Hematopoietic multipotent progenitor cell treated with erythropoietin and hydrocortisone succinate and interleukin-3 and kit ligand, for 6 days (in vitro differentiated cells): Measurements from ENCODE around the gene WDR90.

Source experiments
- DNase-seq: peaks from one replicate; pipeline ENCODE4 v3.0.0-alpha.2; 2015

WDR90 gene

DNA sequence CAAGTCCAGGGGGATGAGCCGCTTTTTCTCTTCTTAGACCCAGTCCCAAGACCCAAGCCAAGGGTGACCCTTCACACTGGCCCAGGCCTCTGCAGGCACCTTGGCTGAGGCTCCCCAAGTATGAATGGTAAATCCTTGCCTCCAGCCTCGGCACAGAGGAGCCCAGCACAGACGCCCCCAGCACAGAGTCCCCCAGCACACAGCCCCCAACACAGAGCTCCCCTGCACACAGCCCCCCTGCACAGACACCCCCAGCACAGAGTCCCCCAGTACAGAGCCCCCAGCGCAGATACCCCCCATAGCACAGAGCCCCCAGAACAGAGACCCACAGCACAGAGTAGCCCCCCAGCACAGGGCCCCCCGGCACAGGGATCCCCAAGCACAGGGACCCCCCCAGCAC lies 8.6 kb upstream of the WDR90 start:
- no peak for DNase-seq

DNA sequence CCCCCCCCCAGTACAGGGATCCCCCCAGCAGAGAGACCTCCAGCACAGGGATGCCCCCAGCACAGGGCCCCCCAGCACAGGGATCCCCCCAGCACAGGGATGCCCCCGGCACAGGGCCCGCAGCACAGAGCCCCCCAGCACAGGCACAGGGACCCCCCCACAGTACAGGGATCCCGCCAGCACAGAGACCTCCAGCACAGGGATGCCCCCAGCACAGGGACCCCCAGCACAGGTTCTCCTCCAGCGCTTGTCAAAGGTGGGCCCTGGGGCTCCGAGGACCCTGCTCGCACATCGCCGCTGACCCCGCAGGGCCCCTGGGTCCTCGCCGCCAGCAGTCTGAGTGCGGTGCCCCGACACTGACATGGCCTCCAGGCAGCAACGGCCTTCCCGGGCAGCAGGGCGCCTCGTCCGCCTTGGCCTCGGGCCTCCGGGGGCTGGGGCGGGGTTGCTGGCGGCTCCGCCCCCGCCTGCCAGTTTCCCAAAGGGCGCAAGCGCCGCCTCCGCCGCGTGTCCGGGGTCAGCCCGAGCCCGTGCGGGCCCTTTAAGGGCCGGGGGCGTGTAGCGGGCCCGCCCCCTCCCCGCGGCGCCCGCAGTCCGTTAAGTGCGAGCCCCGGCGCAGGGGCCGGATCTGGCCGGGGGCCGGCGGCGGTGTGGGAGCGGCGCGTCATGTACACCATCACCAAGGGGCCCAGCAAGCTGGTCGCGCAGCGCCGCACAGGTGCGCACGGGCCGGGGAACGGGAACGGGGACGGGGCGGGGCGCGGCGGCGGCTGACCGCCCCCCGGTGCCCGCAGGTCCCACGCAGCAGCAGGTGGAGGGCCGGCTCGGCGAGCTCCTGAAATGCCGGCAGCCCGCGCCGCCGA lies 7.6 kb upstream of the WDR90 start, which contains the start of gene MCRIP2:
TSS of gene MCRIP2 (plus strand) at position 503 of the 863 bp plus-strand sequence. CDS start at position 667, 164 bp downstream.
- DNase-seq: peak; percentile 91

DNA sequence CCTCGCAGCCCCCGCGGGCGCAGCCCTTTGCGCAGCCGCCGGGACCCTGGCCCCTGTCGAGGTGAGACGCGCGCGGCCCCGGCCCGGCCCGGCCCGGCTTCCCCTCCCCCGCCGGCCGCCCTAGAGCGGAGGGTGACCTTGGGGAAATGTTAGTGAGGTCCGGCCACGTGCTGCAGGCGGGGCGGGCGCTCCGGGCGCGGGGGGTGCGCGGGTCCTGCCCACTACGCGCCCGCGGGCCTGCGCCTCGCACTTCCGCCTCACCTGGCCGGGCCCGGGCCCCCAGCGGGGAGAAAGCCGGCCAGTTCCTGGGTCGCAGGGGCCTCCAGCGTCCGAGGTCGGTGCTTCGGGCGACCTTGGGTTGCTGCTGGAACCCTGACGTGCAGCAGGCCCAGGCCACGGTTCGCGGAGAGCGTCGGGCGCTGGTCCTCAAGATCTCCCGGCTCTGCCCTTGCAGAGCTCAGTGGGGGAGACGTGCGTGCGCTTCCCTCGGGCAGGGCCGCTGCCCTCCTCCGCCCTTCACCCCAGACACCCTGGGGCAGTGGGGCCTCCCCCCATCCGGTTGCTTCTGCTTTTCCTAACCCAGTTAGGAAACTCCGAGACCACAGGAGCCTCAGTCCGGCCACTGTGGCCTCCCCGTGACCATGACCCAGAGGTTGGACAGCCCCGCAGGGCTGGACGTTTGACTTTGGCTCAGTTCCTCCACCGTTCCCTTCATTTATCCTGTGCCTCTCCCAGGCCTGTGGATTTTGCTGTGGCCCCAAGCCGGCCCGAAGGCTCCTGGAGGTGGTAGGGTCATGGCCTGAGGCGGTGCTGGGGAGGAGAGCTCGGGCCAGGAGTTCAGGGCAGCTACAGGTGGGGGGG lies 6.7 kb upstream of the WDR90 start:
- DNase-seq: peak; percentile 69

DNA sequence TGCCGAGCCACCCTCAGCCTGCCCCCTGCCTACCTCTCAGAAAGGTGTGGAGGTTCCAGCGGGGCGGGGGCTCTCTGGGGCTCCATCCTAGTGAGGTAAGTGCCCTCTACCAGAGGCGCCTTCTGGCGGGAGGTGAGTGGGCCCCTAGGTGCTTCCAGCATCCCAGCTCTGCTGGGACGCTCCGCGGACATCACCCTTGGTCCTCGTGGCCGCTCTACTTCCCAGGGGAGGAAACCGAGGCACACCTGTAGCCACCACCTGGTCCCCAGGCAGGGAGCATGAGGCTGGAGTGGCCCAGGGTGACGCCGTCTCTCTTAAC lies 6.2 kb upstream of the WDR90 start:
- DNase-seq: no peak

DNA sequence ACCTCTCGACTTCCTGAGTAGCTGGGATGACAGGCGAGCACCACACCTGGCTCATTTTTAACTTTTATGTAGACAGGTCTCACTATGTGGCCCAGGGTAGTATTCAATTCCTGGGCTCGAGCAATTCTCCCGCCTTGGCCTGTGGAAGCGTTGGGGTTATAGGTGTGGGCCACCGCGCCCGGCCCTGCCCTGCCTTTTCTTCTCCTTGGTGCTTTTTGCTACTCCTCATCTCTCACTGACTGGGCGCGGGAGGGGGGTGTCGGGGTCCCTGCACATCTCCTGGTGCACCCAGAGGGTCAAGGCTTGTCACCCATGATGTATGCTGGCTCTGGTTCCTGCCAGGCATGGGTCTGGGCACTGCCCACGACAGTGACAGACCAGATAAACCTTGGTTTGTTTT lies 4.6 kb upstream of the WDR90 start:
- no peak for DNase-seq

DNA sequence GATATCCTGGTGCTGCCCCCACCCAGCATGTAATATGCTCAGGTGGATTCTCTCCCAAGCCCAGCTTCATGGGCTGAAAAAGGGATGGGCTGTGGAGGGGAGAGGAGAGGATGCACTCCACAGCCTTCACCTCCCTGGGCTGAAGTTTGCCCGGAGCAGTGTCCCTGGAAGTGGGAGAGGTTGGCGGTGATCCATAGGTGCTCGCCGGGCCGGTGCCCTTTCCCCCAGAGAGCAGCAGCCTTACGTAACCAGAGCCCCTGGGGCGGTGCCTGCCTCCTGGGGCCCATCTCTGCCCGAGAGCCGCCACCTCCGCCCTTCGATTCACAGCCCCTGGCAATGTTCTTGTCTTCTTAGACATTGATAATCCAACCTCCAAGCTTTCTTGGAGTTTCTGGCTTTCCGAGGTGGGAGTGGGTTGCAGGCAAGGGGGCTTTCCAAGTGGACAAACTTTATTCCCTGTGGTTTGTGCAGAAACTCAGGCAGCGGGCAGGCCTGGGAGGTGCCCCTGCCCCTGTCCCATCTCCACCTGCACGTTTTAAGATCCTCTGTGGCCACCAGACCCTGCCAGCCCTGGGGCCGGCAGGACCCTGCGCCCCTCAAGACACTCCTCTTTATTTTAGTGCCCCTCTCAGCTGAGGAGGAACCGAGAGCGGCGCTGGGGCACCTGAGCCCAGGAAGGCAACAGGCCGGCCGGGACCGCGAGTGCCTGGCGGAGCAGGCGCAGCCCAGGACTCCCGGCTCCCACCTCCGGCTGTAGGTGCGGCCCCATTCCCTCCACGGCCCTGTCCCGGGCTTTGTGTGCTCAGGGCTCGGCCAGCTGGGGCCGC lies 3.1 kb upstream of the WDR90 start:
- no peak for DNase-seq

DNA sequence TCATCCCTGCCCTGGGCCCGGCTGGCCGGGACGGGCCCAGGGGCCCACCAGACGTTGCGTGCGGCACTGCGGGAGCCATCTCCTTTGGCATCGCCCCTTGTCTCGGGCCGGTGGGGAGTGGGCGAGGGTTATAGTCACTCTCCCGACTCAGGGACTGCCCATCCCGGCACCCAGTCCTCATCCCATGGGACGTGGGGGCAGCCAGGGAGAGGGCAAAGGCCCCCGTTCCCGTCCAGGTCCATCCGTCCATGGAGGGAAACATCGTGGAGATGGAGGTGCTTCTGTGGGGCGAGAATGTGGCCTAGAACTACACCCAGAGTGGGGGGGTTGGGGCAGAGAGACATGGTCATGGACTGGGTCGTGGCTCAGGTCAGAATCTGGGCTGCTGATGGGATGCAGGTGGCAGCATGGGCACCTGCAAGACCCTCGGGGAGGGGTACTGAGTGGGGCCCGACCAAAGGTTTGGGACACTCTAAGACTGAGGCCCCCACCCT lies 2.4 kb upstream of the WDR90 start:
- no peak for DNase-seq

DNA sequence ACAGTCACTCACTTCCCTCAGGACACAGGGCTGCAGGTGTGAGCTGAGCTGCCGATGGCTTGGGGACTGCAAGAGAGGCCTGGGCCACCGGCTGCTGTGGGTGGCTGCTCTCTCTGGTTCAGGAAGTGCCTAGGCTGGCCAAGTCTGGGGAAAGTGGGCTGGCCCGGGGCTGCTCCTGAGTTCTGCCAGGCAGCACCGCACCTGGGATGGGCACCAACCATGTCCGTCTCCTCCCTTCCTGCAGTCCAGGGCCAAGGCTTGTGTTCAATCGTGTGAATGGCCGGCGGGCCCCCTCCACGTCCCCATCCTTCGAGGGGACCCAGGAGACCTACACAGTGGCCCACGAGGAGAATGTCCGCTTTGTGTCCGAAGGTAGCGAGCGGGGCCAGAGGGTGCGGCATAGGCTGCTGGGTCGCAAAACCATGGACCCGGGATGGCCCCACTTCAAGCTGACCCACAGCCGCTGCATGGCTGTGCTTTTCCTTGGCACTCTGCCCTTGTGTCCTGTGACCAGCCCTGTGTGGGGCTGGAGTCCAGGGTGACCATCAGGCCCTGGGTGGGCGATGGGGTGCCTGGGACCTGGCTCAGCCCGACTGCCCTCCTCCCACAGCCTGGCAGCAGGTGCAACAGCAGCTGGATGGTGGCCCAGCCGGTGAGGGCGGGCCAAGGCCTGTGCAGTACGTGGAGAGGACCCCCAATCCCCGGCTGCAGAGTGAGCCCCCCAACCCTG lies 1.8 kb upstream of the WDR90 start:
- DNase-seq: no peak

DNA sequence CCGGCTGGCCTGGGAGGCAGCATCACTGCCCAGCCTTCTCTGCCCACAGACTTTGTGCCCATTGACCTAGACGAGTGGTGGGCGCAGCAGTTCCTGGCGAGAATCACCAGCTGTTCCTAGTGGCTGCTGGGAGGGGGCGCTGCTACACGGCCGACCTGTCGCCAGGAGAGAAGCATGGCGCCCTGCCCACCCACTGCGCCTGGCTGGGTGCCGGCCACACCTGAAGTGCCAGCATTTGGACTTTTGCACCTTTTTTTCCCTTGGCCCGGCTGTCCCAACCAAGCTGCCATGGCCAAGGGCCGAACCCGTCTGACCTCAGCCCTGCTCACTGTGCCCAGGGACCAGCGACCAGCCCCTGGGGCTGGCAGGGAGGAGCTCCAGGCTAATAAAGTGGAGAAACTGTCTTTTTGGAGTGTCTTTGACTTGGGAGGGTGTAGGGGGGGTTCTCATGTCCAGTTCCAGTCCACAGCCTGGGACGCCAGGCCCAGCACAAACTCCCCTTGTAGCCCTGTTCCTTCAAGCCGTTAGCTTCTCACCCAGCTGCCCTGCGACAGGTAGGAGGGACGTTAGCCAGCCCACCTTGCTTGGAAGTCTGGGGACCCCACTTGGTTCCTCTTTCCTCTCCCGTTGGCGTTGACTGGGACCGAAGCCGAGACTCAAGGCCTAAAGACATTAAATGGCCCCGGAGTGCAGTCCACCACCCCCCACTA lies 939 bp upstream of the WDR90 start:
- DNase-seq: peak; percentile 78

DNA sequence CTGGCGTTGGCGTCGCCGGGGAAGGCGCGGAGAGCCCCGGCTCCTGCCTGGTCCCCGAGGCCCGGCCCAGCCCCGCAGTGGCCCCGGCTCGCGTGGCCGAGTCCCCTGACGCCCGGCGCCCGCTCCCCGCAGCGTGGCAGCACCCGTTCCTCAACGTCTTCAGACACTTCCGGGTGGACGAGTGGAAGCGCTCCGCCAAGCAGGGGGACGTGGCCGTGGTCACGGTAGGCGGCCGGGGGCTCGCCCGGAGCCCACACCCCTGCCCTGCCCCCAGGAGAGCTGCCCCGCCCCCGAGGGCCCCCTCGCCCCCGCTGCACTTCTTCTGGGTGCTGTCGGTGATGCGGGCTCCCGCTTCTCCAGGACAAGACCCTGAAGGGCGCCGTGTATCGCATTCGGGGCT lies 466 bp downstream of the WDR90 start:
- peak; percentile 60 for DNase-seq

DNA sequence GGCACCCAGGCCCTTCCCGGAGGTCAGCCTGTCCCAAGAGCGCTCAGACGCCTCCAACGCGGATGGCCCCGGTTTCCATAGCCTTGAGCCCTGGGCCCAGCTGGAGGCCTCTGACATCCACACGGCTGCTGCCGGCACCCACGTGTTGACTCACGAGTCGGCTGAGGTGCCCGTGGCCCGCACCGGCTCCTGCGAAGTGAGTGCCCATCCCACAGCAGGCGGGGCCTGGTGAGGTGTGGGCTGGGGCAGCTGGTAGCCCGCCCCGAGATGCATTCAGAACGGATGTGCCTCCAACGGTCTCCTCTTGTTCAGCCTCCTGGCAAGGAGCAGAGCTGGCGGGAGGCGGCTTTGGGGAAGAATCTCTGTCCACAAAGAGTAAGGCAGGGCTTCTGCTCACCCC lies 2.7 kb downstream of the WDR90 start:
- DNase-seq: no peak

DNA sequence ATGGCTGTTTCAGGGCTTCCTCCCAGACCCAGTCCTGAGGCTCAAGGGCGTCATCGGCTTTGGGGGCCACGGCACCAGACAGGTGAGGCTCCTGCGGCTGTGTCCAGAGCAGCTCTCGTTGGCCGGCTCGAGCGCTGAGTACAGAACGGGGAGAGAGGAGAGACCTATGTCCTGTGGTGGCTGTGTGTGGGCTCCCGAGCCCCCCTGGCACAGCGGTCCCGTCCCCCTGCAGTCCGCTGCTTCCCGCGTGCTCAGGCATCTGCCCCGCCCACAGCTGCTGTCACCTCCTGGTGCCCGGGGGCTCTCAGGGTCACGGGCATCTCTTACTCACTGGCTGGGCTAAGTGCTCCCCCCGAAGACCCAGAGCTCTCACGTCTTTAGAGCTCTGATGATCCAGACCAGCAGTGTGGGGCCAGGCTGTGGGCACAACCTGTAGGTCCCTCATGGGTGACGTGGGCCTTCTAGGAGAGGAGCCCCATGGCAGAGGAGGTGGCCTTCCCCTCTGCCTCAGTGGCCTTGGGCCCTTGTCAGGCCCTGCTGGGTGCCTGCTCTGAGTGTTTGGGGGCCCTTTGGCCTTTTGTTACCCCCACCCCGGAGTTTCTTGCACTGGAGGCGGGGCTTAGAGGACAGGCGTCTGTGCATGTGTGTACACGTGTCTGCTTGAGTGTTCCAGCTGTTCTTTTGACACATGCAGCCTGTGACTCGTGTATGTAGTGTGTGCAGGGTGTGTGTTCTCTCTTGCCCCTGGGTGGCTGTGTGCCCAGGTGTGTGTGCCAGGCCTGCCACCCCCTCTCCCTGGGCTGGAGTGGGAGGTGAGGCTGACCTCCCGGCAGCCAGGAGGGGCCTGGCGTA lies 3.5 kb downstream of the WDR90 start:
- no peak for DNase-seq

DNA sequence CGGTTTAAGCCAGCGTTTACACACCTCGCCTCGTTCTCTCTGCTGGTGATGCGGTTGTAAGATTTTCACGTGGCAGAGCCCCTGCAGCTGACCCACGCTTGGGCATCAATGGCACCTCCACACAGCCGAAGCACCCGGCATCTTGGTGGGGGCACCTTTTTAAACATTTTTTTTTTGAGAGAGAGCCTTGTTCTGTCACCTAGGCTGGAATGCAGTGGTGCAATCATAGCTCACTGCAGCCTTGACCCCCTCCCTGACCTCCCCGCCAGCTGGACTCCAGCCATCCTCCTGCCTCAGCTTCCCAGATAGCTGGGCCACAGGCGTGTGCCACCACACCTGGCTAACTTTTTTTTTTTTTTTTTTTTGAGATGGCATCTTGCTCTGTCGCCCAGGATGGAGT lies 4.9 kb downstream of the WDR90 start:
- DNase-seq: no peak

DNA sequence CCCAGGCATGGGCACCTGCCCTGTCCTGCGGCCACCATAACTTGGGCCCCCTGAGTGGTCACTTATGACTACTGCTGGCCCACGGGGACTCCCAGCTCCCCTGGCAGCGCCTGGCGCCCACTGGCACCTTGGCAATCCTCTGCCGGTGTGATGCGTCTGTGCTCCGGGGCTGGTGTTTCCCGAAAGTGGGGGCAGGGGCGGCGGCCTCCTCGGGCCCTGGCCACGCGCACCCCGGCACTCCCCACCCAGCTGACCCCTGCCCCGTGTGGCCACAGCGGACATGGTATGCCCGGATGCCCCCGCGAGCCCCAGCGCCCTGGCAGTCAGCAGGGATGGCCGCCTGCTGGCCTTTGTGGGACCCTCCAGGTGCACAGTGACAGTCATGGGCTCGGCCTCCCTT lies 8.3 kb downstream of the WDR90 start:
- DNase-seq: no peak

DNA sequence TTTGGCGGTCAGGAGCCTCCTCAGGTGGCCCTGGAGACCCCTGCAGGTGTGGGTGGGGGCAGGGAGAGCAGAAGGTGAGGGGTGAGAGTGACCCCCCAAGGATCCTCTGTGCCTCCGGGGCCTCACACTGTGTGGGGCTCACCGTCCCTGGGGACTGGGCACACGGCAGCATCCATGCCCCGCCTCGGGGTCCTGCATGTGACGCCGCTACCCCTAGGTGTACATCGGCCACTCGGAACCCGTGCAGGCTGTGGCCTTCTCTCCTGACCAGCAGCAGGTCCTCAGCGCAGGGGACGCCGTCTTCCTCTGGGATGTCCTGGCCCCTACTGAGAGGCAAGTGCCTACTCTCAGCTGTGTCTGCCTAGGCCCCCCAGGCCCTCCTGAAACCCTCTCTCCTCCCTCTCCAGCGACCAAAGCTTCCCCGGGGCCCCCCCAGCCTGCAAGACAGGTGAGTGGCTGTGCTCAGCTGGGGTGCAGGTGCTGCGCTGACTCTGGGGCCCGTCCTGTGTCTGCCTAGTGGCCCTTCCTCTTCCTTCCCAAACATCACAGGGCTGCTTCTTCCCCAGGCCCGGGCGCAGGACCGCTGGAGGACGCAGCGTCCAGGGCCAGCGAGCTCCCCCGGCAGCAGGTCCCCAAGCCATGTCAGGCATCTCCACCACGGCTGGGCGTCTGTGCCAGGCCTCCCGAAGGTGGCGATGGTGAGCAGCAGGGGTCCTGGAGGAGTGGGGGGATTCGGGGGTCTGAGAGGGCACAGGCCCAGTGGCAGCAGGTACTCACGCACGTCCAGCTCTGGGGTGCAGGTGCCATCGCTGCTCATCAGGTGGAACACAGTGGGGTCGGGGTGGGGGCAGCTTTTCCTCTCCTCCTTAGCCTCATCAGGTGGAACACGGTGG lies 9.8 kb downstream of the WDR90 start:
- DNase-seq: no peak

DNA sequence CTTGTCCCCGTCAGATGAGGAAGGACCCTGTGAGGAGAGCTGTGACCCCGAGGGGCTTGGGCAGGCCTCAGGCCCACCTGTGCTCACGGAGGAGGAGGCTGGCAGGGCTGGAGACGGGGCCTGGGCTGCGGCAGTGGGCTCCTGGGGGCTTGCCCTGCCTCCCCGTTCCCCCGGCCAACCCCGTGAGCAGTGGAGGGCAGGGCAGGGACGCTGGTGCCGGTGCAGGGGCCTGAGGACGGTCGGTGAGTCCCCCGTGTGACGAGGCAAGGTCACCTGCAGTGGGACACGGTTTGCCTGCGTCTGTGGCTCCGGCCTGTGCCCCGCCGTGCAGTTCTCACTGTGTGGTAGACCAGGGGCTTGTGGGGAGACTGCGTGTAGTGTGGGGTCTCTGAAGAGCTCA lies 10.5 kb downstream of the WDR90 start:
- no peak for DNase-seq

DNA sequence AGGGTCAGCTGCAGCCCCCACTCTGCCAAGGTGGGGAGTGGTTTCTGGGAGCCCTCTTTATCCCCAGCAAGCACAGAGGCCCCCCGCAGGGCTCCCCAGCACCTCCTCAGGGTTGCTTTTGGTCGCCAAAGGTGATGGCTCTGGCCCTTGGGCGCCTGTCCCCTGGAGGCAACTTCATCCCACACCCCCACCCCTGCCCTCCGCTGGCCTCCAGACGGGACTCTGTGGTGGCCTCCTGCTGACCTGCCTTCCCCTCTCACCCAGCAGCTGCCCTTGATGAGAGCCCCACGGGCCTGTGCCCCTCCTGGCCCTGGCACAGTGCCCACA lies 10.9 kb downstream of the WDR90 start:
- no peak for DNase-seq

DNA sequence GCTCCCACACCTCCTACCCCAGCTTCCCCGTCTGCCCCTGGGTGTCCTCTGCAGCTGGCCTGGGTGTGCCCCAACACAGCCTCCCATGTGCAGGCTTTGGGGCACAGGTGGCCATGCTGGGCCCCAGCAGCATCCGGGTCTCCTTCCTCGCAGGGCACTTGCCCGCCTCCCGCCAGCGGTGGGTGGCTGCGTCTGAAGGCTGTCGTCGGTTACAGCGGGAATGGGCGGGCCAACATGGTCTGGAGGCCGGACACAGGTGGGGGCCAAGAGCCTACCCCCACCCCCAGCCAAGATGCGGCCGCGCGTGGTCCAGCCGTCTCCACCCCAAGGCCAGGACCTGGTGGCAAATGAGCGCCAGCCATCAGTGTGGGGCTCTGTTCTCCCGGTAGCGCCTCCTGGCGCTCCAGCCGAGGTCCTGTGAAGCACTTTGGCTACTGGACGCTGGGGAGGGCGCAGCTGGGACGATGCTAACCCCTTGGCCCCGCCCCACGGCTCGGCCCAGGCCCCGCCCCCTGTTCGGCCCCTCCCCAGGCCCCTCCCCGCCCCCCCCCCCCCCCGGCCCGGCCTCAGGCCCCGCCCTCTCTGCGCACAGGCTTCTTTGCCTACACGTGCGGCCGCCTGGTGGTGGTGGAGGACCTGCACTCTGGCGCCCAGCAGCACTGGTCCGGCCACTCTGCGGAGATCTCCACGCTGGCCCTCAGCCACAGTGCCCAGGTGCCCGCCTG lies 11.5 kb downstream of the WDR90 start:
- peak; percentile 97 for DNase-seq

DNA sequence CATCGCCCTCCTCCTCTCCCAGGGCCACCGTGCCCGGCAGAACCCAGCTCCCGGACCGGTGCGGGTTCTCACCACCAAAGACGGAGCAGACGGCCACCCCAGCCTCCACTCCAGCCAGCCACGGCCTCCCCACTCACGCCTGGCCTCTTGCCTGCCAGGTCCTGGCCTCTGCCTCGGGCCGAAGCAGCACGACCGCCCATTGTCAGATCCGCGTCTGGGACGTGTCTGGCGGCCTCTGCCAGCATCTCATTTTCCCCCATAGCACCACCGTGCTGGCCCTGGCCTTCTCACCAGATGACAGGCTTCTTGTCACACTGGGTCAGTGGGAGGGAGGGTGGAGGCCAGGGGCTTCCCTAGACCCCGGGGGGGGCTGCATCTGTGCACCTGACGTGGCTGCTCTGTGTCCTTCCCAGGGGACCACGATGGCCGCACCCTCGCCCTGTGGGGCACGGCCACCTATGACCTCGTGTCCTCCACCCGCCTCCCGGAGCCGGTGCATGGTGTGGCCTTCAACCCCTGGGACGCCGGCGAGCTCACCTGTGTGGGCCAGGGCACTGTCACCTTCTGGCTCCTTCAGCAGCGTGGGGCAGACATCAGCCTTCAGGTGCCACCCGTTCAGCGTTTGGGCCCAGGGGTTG lies 12.1 kb downstream of the WDR90 start:
- DNase-seq: no peak
